Esophagus muscularis mucosa (tissue), 4 donors: Measurements from ENCODE around the gene ZNF121. TPM values are rescaled to one million over a fixed set of nuclear protein-coding genes. Genes with fewer than 3 reads are reported as not detected.
"Not testable (repeated sequence)": the region's sequence is repeated elsewhere in the genome, so short reads cannot be mapped to it uniquely, and the experiment has no call there.

Experiments
- DNase-seq: peaks from one replicate; pipeline ENCODE4 v3.0.0-alpha.2; 2017; ENCODE audit errors: extremely low spot score
- H3K27ac ChIP-seq, 4 donors: fragments of 200-600 bp; sonication (generic); replicated peaks in 1 of 4; 1 replicate in 3 of 4; 2 replicates in 1 of 4; pipeline ENCODE4 v1.5.1; 2016 to 2019; ENCODE audit warnings: mild to moderate bottlenecking in 1 of 4
- H3K27me3 ChIP-seq, 4 donors: fragments of 200-600 bp; sonication (generic); one replicate each; pipeline versions ENCODE4 v1.5.1 to v1.6.0; 2016 to 2019
- H3K36me3 ChIP-seq, 4 donors: fragments of 200-600 bp; sonication (generic); one replicate each; pipeline ENCODE4 v1.5.1; 2016 to 2019
- H3K4me1 ChIP-seq, 4 donors: fragments of 200-600 bp; sonication (generic); one replicate each; pipeline ENCODE4 v1.5.1; 2016 to 2019
- H3K4me3 ChIP-seq, 4 donors: fragments of 200-600 bp; sonication (generic); 1 replicate in 2 of 4; 2 replicates in 2 of 4; pipeline ENCODE4 v1.5.1; 2016 to 2019; ENCODE audit warnings: mild to moderate bottlenecking in 4 of 4, moderate library complexity in 1 of 4
- H3K9me3 ChIP-seq, 4 donors: fragments of 200-600 bp; sonication (generic); 1 replicate in 3 of 4; 2 replicates in 1 of 4; pipeline ENCODE4 v1.5.1; 2016 to 2019
- EP300 ChIP-seq: sonication (generic); formaldehyde crosslinking; IDR thresholded peaks from one replicate; pipeline ENCODE4 v1.6.1; 2017; ENCODE audit warnings: antibody characterized with exemption
- POLR2A ChIP-seq: fragments of 450-650 bp; IDR thresholded peaks from one replicate; pipeline ENCODE4 v1.6.1; 2017; ENCODE audit warnings: antibody characterized with exemption, moderate library complexity, mild to moderate bottlenecking, low read depth
- POLR2AphosphoS5 ChIP-seq, 2 donors: sonication (generic); formaldehyde crosslinking; IDR thresholded peaks; one replicate each; pipeline ENCODE4 v1.6.1; 2017; ENCODE audit warnings: antibody characterized with exemption in 2 of 2
- whole genome bisulfite sequencing: methylation state at CpG from one replicate; pipeline ENCODE4 v1.1.5; 2018; 5-methylcytosine and 5-hydroxymethylcytosine counted together
- intact Hi-C: fragments of 100-400 bp; cut with DNase I; formaldehyde crosslinking; loops from one replicate; pipeline ENCODE4 v1.15.1; 2023
- total RNA-seq, 4 donors: library from RNA; depleted of rRNA; stranded (reverse); fragments of >200 nt; gene quantifications; one replicate each; pipeline versions ENCODE4 v1.1.0 to v1.2.1, GENCODE V29; 2016
- TF ChIP-seq, protein P1 (sequence below), 3 experiments: fragments of 200-600 bp in 2 of 3; fragments of 450-650 bp in 1 of 3; sonication (generic) in 2 of 3; IDR thresholded peaks; one replicate each; pipeline ENCODE4 v1.5.1; 2017 to 2019; ENCODE audit warnings: antibody characterized with exemption in 3 of 3, mild to moderate bottlenecking in 2 of 3, moderate library complexity in 1 of 3

ZNF121 gene
- total RNA-seq, 4 donors from 2014 or later: 18.3 to 31.1 (median 25.5) TPM

DNA sequence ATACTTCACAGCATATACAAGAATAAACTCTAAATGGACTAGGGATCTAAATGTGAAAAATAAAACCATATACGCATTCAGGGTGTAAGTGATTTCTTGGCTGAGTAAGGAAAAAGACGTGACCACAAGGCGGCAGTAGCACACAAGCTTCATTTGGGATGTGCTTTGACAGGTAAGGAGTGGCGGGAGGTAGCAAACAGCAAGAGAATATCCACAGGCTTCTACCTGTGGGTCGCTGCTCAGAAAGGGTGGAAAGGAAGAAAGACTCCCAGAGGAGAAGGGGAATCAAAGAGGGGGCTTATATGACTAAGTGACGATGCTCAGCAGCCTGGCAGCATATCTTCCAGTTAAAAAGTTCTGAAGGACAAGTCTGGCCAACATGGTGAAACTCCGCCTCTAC lies 2.5 kb upstream of the ZNF121 start:
- no peak overlapping the region for H3K27ac ChIP-seq
- TF ChIP-seq POLR2AphosphoS5 (IDR thresholded peaks at IDR 0.05) (no peak), POLR2A (no peak), EP300 (no peak)
- TF ChIP-seq, protein P1, sequence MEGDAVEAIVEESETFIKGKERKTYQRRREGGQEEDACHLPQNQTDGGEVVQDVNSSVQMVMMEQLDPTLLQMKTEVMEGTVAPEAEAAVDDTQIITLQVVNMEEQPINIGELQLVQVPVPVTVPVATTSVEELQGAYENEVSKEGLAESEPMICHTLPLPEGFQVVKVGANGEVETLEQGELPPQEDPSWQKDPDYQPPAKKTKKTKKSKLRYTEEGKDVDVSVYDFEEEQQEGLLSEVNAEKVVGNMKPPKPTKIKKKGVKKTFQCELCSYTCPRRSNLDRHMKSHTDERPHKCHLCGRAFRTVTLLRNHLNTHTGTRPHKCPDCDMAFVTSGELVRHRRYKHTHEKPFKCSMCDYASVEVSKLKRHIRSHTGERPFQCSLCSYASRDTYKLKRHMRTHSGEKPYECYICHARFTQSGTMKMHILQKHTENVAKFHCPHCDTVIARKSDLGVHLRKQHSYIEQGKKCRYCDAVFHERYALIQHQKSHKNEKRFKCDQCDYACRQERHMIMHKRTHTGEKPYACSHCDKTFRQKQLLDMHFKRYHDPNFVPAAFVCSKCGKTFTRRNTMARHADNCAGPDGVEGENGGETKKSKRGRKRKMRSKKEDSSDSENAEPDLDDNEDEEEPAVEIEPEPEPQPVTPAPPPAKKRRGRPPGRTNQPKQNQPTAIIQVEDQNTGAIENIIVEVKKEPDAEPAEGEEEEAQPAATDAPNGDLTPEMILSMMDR (IDR thresholded peaks at IDR 0.05): peak; percentile 50 to 69 (median 59)
- peaks cover 0 to 26% (median 0%) of the 10 kb centered on the region in 4 donors for H3K27me3 ChIP-seq
- H3K36me3 ChIP-seq: no peaks in the 10 kb centered on the region
- intact Hi-C loops: loop anchor here (2.0 to 10.0 kb wide), 2 partner anchors 52 to 210 kb away; partner anchors contain the start of gene ZNF426
- no peak overlapping the region for H3K4me3 ChIP-seq
- WGBS: 13% methylated on average over 7 of the region's 7 CpGs
- DNase-seq: no peak
- H3K4me1 ChIP-seq: peaks cover 12 to 34% (median 22%) of the 10 kb centered on the region in 4 donors
- no peaks in the 10 kb centered on the region for H3K9me3 ChIP-seq

DNA sequence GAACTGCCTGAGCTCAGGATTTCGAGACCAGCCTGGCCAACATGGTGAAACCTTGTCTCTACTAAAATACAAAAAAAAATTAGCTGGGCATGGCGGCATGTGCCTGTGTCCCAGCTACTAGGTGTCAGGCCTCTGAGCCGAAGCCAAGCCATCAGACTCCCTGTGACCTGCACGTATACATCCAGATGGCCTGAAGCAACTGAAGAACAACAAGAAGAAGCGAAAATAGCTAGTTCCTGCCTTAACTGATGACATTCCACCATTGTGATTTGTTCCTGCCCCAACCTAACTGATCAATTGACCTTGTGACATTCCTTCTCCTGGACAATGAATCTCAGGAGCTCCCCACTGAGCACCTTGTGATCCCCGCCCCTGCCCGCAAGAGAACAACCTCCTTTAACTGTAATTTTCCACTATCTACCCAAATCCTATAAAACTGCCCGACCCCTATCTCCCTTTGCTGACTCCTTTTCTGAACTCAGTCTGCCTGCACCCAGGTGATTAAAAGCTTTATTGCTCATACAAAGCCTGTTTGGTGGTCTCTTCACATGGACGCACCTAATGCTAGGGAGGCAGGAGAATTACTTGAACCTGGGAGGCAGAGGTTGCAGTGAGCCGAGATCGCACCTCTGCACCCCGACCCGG lies 2.1 kb downstream of the ZNF121 start:
- not testable (repeated sequence) for DNase-seq
- 89% methylated on average over 13 of the region's 13 CpGs for WGBS

DNA sequence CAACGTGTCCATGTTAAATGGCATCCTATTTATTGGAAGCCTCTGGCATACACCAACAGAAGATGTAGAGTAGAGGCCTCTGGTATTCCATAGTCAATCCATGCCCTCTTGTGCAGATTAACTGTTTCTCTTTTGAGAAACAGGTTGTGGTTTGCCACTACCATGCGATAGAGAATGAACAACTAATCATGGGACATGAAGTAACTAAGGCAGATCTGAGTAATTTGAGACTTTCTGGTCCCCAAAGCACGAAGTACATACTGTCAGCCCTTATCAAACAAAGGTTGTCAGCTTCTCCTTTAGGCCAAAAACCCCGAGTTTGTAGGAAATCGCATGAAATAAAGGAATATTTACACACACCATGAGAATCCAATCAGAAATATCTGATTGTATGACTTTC lies 3.6 kb downstream of the ZNF121 start:
- intact Hi-C loops: loop anchor here (10.0 kb wide), 1 partner anchor 46 kb away; the partner anchor contains the start of gene ZNF426
- Histone ChIP-seq H3K9me3 (peaks cover 0 to 36% (median 19%) of the 10 kb centered on the region in 4 donors), H3K27ac (no peak overlapping the region), H3K27me3 (no peaks in the 10 kb centered on the region), H3K36me3 (peaks cover 0 to 28% (median 8%) of the 10 kb centered on the region in 4 donors), H3K4me3 (no peak overlapping the region), H3K4me1 (peaks cover 12 to 28% (median 23%) of the 10 kb centered on the region in 4 donors)
- TF ChIP-seq POLR2A: no peak
- no peak for TF ChIP-seq EP300
- TF ChIP-seq POLR2AphosphoS5 (IDR thresholded peaks at IDR 0.05): no peak
- 96% methylated on average over 5 of the region's 5 CpGs for WGBS
- no peak for DNase-seq

More for the DNA sequence above, 2.1 kb downstream of the ZNF121 start:
- Histone ChIP-seq H3K4me1 (peaks cover 12 to 35% (median 23%) of the 10 kb centered on the region in 4 donors), H3K27me3 (peaks cover 0 to 11% (median 0%) of the 10 kb centered on the region in 4 donors), H3K36me3 (peaks cover 0 to 28% (median 8%) of the 10 kb centered on the region in 4 donors), H3K9me3 (peaks cover 0 to 27% (median 15%) of the 10 kb centered on the region in 4 donors)
- not testable (repeated sequence) for H3K27ac ChIP-seq, H3K4me3 ChIP-seq
- intact Hi-C loops: loop anchor here (10.0 kb wide), 1 partner anchor 47 kb away; the partner anchor contains the start of gene ZNF426

DNA sequence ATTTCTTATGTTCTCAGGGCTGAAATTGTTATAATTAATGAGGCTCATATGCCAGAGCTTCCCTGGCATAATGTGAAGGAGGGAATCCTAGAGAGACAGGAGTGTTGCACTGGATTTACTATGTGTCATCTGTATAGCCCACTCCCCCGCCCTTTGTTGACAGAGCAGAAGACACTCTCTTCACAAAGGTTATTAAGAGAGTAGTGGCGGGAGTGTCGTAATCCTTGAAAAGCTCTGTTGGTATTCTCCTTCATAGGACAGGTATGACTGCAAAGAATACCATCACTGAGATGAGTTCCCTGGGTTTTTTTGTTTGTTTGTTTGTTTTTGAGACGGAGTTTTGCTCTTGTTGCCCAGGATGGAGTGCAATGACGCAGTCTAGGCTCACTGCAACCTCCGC lies 14.0 kb downstream of the ZNF121 start:
- WGBS: 95% methylated on average over 6 of the region's 6 CpGs
- DNase-seq: no peak
- Histone ChIP-seq H3K9me3 (peaks cover 14 to 100% (median 99%) of the 10 kb centered on the region in 4 donors), H3K4me3 (no peak overlapping the region), H3K36me3 (peaks cover 40 to 63% (median 51%) of the 10 kb centered on the region in 4 donors), H3K4me1 (no peaks in the 10 kb centered on the region), H3K27ac (no peak overlapping the region), H3K27me3 (no peaks in the 10 kb centered on the region)
- intact Hi-C loops: no loop called here
- TF ChIP-seq POLR2A: no peak
- TF ChIP-seq, protein P1 (IDR thresholded peaks at IDR 0.05): no peak
- TF ChIP-seq POLR2AphosphoS5 (IDR thresholded peaks at IDR 0.05): no peak
- no peak for TF ChIP-seq EP300

DNA sequence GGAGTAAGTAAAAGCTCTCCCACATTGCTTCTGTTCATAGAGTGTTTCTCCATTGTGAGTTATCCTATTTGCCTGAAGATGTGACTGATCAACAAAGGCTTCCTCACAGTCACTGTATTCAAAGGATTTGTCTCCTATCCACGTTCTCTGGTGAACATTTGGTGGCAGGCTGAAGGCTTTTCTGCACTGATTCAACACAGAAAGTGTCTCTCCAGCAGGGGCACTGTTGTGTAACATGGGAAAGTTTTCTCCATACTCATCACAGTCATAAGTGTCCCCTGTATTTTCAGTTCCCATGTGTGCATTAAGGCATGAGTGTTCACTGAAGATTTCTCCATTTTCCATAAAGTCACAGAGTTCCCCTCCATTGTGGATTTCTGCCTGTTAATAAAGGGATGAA lies 17.6 kb downstream of the ZNF121 start:
- Histone ChIP-seq H3K27me3 (no peaks in the 10 kb centered on the region), H3K4me3 (peak overlapping the region in 1 of 4 donors; percentile 3), H3K9me3 (peaks cover 17 to 100% (median 98%) of the 10 kb centered on the region in 4 donors), H3K4me1 (no peaks in the 10 kb centered on the region), H3K27ac (no peak overlapping the region), H3K36me3 (peaks cover 71 to 85% (median 76%) of the 10 kb centered on the region in 4 donors)
- intact Hi-C loops: no loop called here
- WGBS: 100% methylated on average over 1 of the region's 1 CpG
- DNase-seq: no peak
- TF ChIP-seq POLR2AphosphoS5 (IDR thresholded peaks at IDR 0.05): no peak
- TF ChIP-seq EP300: no peak
- TF ChIP-seq, protein P1 (IDR thresholded peaks at IDR 0.05): no peak
- no peak for TF ChIP-seq POLR2A
